ENCODE results near the gene CUEDC2. TPM values are rescaled to one million over a fixed set of nuclear protein-coding genes. Genes with fewer than 3 reads are reported as not detected.

CUEDC2 gene
- total RNA-seq, 3 donors from 2014 or later (not counting 1 experiment from before 2014, with no cell fraction given): 35.0 to 43.0 (median 37.7) TPM

DNA sequence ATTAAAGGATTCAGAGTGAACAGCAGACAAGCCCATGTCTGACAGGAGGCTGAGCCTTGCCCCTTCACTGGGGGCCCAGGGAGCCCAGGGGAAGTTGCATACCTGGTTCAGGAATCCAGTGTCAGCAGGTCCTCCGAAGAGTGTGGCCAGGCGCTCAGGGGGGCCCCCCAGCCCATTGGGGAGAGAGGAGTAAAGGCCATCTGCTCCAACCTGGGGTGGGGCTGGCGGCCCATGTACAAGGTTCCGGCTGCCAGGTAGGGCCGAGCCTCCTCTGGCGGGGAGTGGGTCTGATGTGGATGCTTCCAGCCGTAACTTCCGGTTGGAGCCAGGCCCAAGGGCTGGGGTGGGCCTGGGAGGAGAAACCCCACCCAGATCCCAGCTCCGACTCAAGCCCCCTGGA is 16.1 kb downstream of the CUEDC2 start:
- H3K4me1 Mint-ChIP-seq: peaks cover 9 to 32% of the 10 kb centered on the region in 2 donors
- no peak for DNase-seq
- H3K4me3 Mint-ChIP-seq: no peak overlapping the region

GRCh38 chr10:102414749-102415148 is 17.6 kb downstream of the CUEDC2 start:
- no peak overlapping the region for H3K27ac ChIP-seq (ENCODE audit: low read length)
- H3K36me3 Mint-ChIP-seq: no peaks in the 10 kb centered on the region
- H3K4me3 ChIP-seq (ENCODE audit: low read length): no peak overlapping the region
- TF ChIP-seq, protein P1, sequence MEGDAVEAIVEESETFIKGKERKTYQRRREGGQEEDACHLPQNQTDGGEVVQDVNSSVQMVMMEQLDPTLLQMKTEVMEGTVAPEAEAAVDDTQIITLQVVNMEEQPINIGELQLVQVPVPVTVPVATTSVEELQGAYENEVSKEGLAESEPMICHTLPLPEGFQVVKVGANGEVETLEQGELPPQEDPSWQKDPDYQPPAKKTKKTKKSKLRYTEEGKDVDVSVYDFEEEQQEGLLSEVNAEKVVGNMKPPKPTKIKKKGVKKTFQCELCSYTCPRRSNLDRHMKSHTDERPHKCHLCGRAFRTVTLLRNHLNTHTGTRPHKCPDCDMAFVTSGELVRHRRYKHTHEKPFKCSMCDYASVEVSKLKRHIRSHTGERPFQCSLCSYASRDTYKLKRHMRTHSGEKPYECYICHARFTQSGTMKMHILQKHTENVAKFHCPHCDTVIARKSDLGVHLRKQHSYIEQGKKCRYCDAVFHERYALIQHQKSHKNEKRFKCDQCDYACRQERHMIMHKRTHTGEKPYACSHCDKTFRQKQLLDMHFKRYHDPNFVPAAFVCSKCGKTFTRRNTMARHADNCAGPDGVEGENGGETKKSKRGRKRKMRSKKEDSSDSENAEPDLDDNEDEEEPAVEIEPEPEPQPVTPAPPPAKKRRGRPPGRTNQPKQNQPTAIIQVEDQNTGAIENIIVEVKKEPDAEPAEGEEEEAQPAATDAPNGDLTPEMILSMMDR (IDR thresholded peaks at IDR 0.05): no peak
- no peaks in the 10 kb centered on the region for H3K9me3 Mint-ChIP-seq
- no peak overlapping the region for H3K4me3 Mint-ChIP-seq
- no peak for ATAC-seq
- H3K27ac Mint-ChIP-seq: no peak overlapping the region
- intact Hi-C loops (cut with micrococcal nuclease): loop anchor here (5.0 kb wide), 1 partner anchor 48 kb away; no protein-coding TSS in a partner anchor
- 53% methylated on average over 20 of the region's 20 CpGs for WGBS (ENCODE audit: insufficient coverage)
- no peak for DNase-seq
- H3K27me3 Mint-ChIP-seq (ENCODE audit: low read depth in 2 of 2): peaks cover 32 to 53% of the 10 kb centered on the region in 2 donors
- H3K4me1 ChIP-seq (ENCODE audit: control insufficient read depth, insufficient read depth, low read length): peaks cover 23% of the 10 kb centered on the region
- H3K27me3 ChIP-seq (ENCODE audit: control insufficient read depth, insufficient read depth, low read length): peaks cover 48% of the 10 kb centered on the region
- no peaks in the 10 kb centered on the region for H3K36me3 ChIP-seq (ENCODE audit: control insufficient read depth, insufficient read depth, low read length)
- no peaks in the 10 kb centered on the region for H3K9me3 ChIP-seq (ENCODE audit: control insufficient read depth, insufficient read depth, low read length)
- peaks cover 4 to 24% of the 10 kb centered on the region in 2 donors for H3K4me1 Mint-ChIP-seq

More for the DNA sequence above, 16.1 kb downstream of the CUEDC2 start:
- Mint-ChIP-seq H3K27ac (peak overlapping the region in 1 of 2 donors; percentile 41), H3K9me3 (no peaks in the 10 kb centered on the region), H3K27me3 (ENCODE audit: low read depth in 2 of 2) (peaks cover 22 to 44% of the 10 kb centered on the region in 2 donors), H3K36me3 (no peaks in the 10 kb centered on the region)
- Histone ChIP-seq H3K36me3 (ENCODE audit: control insufficient read depth, insufficient read depth, low read length) (no peaks in the 10 kb centered on the region), H3K9me3 (ENCODE audit: control insufficient read depth, insufficient read depth, low read length) (no peaks in the 10 kb centered on the region), H3K27ac (ENCODE audit: low read length) (no peak overlapping the region), H3K4me3 (ENCODE audit: low read length) (no peak overlapping the region), H3K27me3 (ENCODE audit: control insufficient read depth, insufficient read depth, low read length) (peaks cover 34% of the 10 kb centered on the region), H3K4me1 (ENCODE audit: control insufficient read depth, insufficient read depth, low read length) (peaks cover 20% of the 10 kb centered on the region)
- no peak for ATAC-seq
- intact Hi-C loops (cut with micrococcal nuclease): loop anchor here (5.0 kb wide), 1 partner anchor 46 kb away; no protein-coding TSS in a partner anchor
- TF ChIP-seq, protein P1 (IDR thresholded peaks at IDR 0.05): no peak
- WGBS (ENCODE audit: insufficient coverage): 93% methylated on average over 9 of the region's 9 CpGs

GRCh38 chr10:102413806-102414561 is 18.4 kb downstream of the CUEDC2 start:
- Histone ChIP-seq H3K27me3 (ENCODE audit: control insufficient read depth, insufficient read depth, low read length) (peaks cover 53% of the 10 kb centered on the region), H3K4me3 (ENCODE audit: low read length) (no peak overlapping the region), H3K27ac (ENCODE audit: low read length) (no peak overlapping the region), H3K36me3 (ENCODE audit: control insufficient read depth, insufficient read depth, low read length) (no peaks in the 10 kb centered on the region), H3K9me3 (ENCODE audit: control insufficient read depth, insufficient read depth, low read length) (no peaks in the 10 kb centered on the region), H3K4me1 (ENCODE audit: control insufficient read depth, insufficient read depth, low read length) (peaks cover 20% of the 10 kb centered on the region)
- no peak for ATAC-seq
- Mint-ChIP-seq H3K4me3 (no peak overlapping the region), H3K9me3 (no peaks in the 10 kb centered on the region), H3K27ac (no peak overlapping the region), H3K36me3 (no peaks in the 10 kb centered on the region), H3K4me1 (peaks cover 9 to 22% of the 10 kb centered on the region in 2 donors), H3K27me3 (ENCODE audit: low read depth in 2 of 2) (peaks cover 37 to 59% of the 10 kb centered on the region in 2 donors)
- no peak for DNase-seq
- WGBS (ENCODE audit: insufficient coverage): 91% methylated on average over 16 of the region's 16 CpGs
- TF ChIP-seq, protein P1 (IDR thresholded peaks at IDR 0.05): no peak
- intact Hi-C loops (cut with micrococcal nuclease): no loop called here
